GM19468 (cell line): ENCODE measurements around the gene HSPA13.

Source experiments
- ATAC-seq: cut with Tn5 transposase; IDR thresholded peaks from one replicate; pipeline ENCODE4 v1.9.1; 2021; ENCODE audit warnings: mild to moderate bottlenecking, moderate library complexity, moderate number of reproducible peaks; ENCODE audit not compliant: unreplicated experiment; ENCODE audit errors: extremely low read depth

HSPA13 gene

GRCh38 chr21:14325595-14325994, 57.4 kb downstream of the HSPA13 start:
- no peak for ATAC-seq
